ENCODE data around the gene IGSF9.
A peak's percentile ranks its signal among the peaks of the same experiment; 100 is the strongest.

IGSF9 gene, protein sequence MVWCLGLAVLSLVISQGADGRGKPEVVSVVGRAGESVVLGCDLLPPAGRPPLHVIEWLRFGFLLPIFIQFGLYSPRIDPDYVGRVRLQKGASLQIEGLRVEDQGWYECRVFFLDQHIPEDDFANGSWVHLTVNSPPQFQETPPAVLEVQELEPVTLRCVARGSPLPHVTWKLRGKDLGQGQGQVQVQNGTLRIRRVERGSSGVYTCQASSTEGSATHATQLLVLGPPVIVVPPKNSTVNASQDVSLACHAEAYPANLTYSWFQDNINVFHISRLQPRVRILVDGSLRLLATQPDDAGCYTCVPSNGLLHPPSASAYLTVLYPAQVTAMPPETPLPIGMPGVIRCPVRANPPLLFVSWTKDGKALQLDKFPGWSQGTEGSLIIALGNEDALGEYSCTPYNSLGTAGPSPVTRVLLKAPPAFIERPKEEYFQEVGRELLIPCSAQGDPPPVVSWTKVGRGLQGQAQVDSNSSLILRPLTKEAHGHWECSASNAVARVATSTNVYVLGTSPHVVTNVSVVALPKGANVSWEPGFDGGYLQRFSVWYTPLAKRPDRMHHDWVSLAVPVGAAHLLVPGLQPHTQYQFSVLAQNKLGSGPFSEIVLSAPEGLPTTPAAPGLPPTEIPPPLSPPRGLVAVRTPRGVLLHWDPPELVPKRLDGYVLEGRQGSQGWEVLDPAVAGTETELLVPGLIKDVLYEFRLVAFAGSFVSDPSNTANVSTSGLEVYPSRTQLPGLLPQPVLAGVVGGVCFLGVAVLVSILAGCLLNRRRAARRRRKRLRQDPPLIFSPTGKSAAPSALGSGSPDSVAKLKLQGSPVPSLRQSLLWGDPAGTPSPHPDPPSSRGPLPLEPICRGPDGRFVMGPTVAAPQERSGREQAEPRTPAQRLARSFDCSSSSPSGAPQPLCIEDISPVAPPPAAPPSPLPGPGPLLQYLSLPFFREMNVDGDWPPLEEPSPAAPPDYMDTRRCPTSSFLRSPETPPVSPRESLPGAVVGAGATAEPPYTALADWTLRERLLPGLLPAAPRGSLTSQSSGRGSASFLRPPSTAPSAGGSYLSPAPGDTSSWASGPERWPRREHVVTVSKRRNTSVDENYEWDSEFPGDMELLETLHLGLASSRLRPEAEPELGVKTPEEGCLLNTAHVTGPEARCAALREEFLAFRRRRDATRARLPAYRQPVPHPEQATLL

DNA sequence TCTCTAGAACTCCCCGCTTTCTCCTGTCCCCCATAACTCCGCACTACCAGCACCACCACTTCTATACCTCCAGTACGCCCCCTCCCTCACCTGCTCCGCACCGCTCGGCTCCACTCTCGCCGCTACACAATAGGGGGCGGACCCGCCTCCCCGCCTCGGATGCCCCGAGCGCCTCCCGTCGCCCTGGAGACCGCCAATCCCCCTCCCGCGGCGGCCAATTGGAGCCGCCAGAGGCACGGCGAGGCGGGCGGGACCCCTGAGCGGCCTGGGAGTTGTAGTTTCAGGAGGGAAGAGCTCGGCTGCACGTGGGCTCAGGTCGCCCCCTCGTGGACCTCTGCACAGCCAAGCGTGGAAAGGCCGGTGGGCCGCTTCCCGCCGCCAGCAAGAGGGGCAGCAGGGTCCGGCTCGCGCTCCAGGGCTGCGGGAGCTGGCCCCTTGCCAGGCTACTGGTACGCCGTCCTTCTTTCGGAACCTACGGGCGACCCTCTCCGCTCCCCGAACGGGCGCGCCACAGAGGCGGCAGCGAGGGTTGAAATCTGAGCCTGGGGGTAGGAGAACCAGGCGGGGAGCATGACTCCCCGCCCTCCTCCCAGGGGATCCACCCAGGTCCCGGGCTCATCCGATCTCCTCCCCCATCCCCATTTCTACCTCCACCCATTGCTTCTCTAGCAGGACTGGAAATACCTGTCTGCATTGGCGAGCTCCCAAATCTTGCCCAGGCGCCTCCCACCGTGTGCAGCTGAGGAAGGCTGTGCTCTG is at the start of gene IGSF9:
Gene IGSF9 (minus strand): TSS at position 131 of the 759 bp plus-strand sequence. CDS start 2,159 bp downstream, outside the sequence.
- peak; percentile 73 for DNase-seq (ENCODE audit: low read depth)
- peak within 1 kb of the TSS; percentile 47 for H3K4me3 ChIP-seq (replicated peaks; ENCODE audit: low read depth, low read length)
- TF ChIP-seq, protein P1, sequence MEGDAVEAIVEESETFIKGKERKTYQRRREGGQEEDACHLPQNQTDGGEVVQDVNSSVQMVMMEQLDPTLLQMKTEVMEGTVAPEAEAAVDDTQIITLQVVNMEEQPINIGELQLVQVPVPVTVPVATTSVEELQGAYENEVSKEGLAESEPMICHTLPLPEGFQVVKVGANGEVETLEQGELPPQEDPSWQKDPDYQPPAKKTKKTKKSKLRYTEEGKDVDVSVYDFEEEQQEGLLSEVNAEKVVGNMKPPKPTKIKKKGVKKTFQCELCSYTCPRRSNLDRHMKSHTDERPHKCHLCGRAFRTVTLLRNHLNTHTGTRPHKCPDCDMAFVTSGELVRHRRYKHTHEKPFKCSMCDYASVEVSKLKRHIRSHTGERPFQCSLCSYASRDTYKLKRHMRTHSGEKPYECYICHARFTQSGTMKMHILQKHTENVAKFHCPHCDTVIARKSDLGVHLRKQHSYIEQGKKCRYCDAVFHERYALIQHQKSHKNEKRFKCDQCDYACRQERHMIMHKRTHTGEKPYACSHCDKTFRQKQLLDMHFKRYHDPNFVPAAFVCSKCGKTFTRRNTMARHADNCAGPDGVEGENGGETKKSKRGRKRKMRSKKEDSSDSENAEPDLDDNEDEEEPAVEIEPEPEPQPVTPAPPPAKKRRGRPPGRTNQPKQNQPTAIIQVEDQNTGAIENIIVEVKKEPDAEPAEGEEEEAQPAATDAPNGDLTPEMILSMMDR (IDR thresholded peaks at IDR 0.05; ENCODE audit: low read length, missing control alignments) = peak; percentile 28

DNA sequence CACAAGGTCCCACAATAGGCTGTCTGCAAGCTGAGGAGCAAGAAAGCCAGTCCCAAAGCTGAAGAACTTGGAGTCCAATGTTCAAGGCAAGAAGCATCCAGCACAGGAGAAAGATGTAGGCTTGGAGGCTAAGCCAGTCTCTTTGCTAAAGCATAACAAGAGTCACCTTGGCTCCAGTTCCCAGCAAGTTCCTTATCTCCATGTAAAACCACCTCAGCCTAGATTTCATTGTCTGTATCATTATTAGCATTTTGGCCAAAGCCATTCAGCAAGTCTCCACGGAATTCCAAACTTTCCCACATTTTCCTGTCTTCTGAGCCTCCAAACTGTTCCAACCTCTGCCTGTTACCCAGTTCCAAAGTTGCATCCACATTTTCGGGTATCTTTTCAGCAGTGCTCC is 49.5 kb upstream of the IGSF9 start:
- TF ChIP-seq, protein P1 (IDR thresholded peaks at IDR 0.05; ENCODE audit: low read length, missing control alignments) = no peak

DNA sequence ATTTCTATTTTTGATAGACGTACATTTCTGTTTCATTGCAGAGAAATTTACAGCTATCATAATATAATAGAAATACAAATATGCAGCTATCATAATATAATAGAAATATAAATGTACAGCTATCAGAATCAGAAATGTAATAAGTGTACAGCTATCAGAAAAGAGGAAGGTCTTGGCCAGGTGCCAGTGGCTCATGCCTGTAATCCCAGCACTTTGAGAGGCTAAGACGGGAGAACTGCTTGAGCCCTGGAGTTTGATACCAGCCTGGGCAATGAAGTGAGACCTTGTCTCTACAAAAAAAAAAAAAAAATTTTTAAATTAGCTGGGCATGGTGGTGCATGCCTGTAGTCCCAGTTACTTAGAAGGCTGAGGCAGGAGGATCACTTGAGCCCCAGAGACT is 48.5 kb upstream of the IGSF9 start:
- no peak for DNase-seq (ENCODE audit: low read depth)
- TF ChIP-seq, protein P1 (IDR thresholded peaks at IDR 0.05; ENCODE audit: low read length, missing control alignments) = no peak
- no peak overlapping the region for H3K4me3 ChIP-seq (replicated peaks; ENCODE audit: low read depth, low read length)

More for the DNA sequence above, 49.5 kb upstream of the IGSF9 start:
- no peak for DNase-seq (ENCODE audit: low read depth)
- H3K4me3 ChIP-seq (replicated peaks; ENCODE audit: low read depth, low read length) = no peak overlapping the region

DNA sequence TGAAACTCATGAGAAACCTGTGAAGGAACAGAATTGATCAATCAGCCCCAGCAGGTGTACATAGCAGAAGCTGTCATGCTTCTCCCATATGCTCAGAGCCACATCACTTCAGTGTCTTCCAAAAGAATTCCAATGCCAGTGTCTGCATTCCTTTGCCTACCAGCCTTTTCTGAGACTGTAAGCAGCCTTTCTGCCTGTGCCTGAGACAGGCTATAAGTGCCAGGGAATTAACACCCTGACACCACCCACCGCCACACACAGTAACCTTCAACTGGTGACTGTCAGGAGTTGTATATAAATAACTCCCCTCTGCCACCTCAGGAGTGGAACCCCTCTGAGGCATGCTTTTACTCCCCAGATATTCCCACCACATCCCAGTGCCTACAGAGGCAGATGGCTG is 46.7 kb upstream of the IGSF9 start:
- no peak overlapping the region for H3K4me3 ChIP-seq (replicated peaks; ENCODE audit: low read depth, low read length)
- TF ChIP-seq, protein P1 (IDR thresholded peaks at IDR 0.05; ENCODE audit: low read length, missing control alignments) = no peak
- no peak for DNase-seq (ENCODE audit: low read depth)

DNA sequence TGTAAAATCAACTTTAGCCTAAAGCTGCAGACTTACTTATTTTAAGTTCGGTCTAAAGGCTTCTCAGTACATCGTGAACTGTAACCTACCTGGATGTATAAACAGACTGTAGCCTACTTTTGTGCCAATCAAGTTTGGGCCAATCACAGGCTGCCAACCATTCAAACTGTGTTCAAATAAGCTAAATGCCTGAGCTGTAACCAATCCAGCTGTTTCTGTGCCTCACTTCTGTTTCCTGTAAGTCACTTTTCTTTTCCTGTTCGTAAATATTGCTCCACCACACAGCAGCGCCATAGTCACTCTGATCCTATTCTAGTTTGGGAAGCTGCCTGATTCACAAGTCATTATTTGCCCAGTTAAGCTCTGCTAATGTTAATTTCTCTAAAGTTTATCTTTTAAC is 46.1 kb upstream of the IGSF9 start:
- H3K4me3 ChIP-seq (replicated peaks; ENCODE audit: low read depth, low read length) = no peak overlapping the region
- peak; percentile 24 for DNase-seq (ENCODE audit: low read depth)
- TF ChIP-seq, protein P1 (IDR thresholded peaks at IDR 0.05; ENCODE audit: low read length, missing control alignments) = no peak

DNA sequence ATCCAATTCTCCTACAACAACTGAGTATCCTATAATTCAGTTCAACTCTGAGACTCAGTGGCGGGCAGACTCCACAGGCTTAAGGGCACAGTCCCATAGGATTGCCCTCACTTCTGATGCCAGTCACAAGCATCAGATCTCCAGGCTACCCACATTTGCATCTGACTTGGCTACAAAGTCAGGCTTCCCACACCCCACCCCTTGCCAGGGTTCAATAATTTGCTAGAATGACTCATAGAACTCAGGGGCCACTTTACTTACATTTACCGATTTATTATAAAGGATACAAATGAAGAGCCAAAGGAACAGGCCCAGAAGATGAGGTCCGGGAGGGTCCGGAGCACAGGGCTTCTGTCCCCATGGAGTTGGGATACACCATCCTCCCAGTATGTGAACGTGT is 44.6 kb upstream of the IGSF9 start:
- DNase-seq (ENCODE audit: low read depth) = no peak
- TF ChIP-seq, protein P1 (IDR thresholded peaks at IDR 0.05; ENCODE audit: low read length, missing control alignments) = no peak
- H3K4me3 ChIP-seq (replicated peaks; ENCODE audit: low read depth, low read length) = no peak overlapping the region
